ENCODE data around the gene OR4K14.
A peak's percentile ranks its signal among the peaks of the same experiment; 100 is the strongest.

Gene OR4K14

GRCh38 chr14:20019257-20019865 lies at the start of gene OR4K14:
TSS of gene OR4K14 (minus strand) at chr14:20019307. CDS start at chr14:20015193, 4,114 bp downstream.
- Histone ChIP-seq H3K4me2 (no peak within 1 kb of the TSS), H3K4me3 (no peak within 1 kb of the TSS), H3K4me1 (no peaks in the 10 kb centered on the region), H4K20me1 (no peaks in the 10 kb centered on the region), H3K9me3 (replicated peaks in 1 of 11) (peaks cover 0 to 5% (median 0%) of the 10 kb centered on the region in 11 experiments; a peak in 7 of 22 replicates), H3K27me3 (no peaks in the 10 kb centered on the region), H3K36me3 (no peaks in the 10 kb centered on the region), H3K9ac (no peak within 1 kb of the TSS), H3K27ac (no peak within 1 kb of the TSS)
- no peak for TF ChIP-seq Cebpa-rat (IDR thresholded peaks at IDR 0.05)

- Histone ChIP-seq H3K9me3 (replicated peaks in 1 of 11) (peaks cover 0 to 5% (median under 1%) of the 10 kb centered on the region in 11 experiments; a peak in 3 of 22 replicates), H3K4me1 (no peaks in the 10 kb centered on the region), H4K20me1 (no peaks in the 10 kb centered on the region), H3K36me3 (no peaks in the 10 kb centered on the region), H3K27ac (no peak within 1 kb of the TSS), H3K27me3 (no peaks in the 10 kb centered on the region), H3K4me2 (no peak within 1 kb of the TSS), H3K9ac (no peak within 1 kb of the TSS), H3K4me3 (no peak within 1 kb of the TSS)
- no peak for TF ChIP-seq Cebpa-rat (IDR thresholded peaks at IDR 0.05)
Observed at GRCh38 chr14:20059745-20060144, 40.6 kb upstream of the OR4K14 start, which contains the start of gene OR4L1. TSS of gene OR4L1 (plus strand) at chr14:20060045. CDS start at chr14:20060045, 0 bp downstream.

- Histone ChIP-seq H3K27ac (no peak overlapping the region), H3K9ac (no peak overlapping the region), H3K9me3 (replicated peaks in 1 of 11) (no peaks in the 10 kb centered on the region), H4K20me1 (no peaks in the 10 kb centered on the region), H3K4me1 (no peaks in the 10 kb centered on the region), H3K4me2 (no peak overlapping the region), H3K4me3 (no peak overlapping the region), H3K27me3 (no peaks in the 10 kb centered on the region), H3K36me3 (no peaks in the 10 kb centered on the region)
- TF ChIP-seq Cebpa-rat (IDR thresholded peaks at IDR 0.05) = no peak
Observed at GRCh38 chr14:20048202-20048601, 29.1 kb upstream of the OR4K14 start.

GRCh38 chr14:20044243-20044642 lies 25.1 kb upstream of the OR4K14 start:
- H3K4me2 ChIP-seq = no peak overlapping the region

GRCh38 chr14:20035938-20036337 lies 16.8 kb upstream of the OR4K14 start, which contains the start of gene OR4K13:
TSS of gene OR4K13 (minus strand) at chr14:20036038. CDS start at chr14:20034758, 1,280 bp downstream.
- no peaks in the 10 kb centered on the region for H3K27me3 ChIP-seq
- no peak within 1 kb of the TSS for H3K4me2 ChIP-seq
- H3K36me3 ChIP-seq = no peaks in the 10 kb centered on the region
- no peak for TF ChIP-seq Cebpa-rat (IDR thresholded peaks at IDR 0.05)
- H3K4me1 ChIP-seq = no peaks in the 10 kb centered on the region
- H4K20me1 ChIP-seq = no peaks in the 10 kb centered on the region
- no peak within 1 kb of the TSS for H3K27ac ChIP-seq
- no peaks in the 10 kb centered on the region for H3K9me3 ChIP-seq (replicated peaks in 1 of 11)
- H3K4me3 ChIP-seq = no peak within 1 kb of the TSS
- H3K9ac ChIP-seq = no peak within 1 kb of the TSS

More at GRCh38 chr14:20044243-20044642, 25.1 kb upstream of the OR4K14 start:
- H3K9ac ChIP-seq = no peak overlapping the region
- H3K4me3 ChIP-seq = no peak overlapping the region
- H3K4me1 ChIP-seq = no peaks in the 10 kb centered on the region
- no peaks in the 10 kb centered on the region for H3K9me3 ChIP-seq (replicated peaks in 1 of 11)
- no peaks in the 10 kb centered on the region for H4K20me1 ChIP-seq
- TF ChIP-seq Cebpa-rat (IDR thresholded peaks at IDR 0.05) = no peak
- no peak overlapping the region for H3K27ac ChIP-seq
- no peaks in the 10 kb centered on the region for H3K27me3 ChIP-seq
- no peaks in the 10 kb centered on the region for H3K36me3 ChIP-seq

- TF ChIP-seq Cebpa-rat (IDR thresholded peaks at IDR 0.05) = no peak
- no peak overlapping the region for H3K4me2 ChIP-seq
- no peaks in the 10 kb centered on the region for H3K27me3 ChIP-seq
- H3K9me3 ChIP-seq (replicated peaks in 1 of 11) = no peaks in the 10 kb centered on the region
- H4K20me1 ChIP-seq = no peaks in the 10 kb centered on the region
- H3K9ac ChIP-seq = no peak overlapping the region
- no peak overlapping the region for H3K27ac ChIP-seq
- no peaks in the 10 kb centered on the region for H3K36me3 ChIP-seq
- no peak overlapping the region for H3K4me3 ChIP-seq
- no peaks in the 10 kb centered on the region for H3K4me1 ChIP-seq
Observed at GRCh38 chr14:20035449-20035848, 16.3 kb upstream of the OR4K14 start.

- Histone ChIP-seq H3K27ac (no peak overlapping the region), H3K27me3 (no peaks in the 10 kb centered on the region), H3K36me3 (no peaks in the 10 kb centered on the region), H3K9me3 (replicated peaks in 1 of 11) (no peaks in the 10 kb centered on the region), H3K4me3 (no peak overlapping the region), H3K4me1 (no peaks in the 10 kb centered on the region), H3K4me2 (no peak overlapping the region), H3K9ac (no peak overlapping the region), H4K20me1 (no peaks in the 10 kb centered on the region)
- TF ChIP-seq Cebpa-rat (IDR thresholded peaks at IDR 0.05) = no peak
Observed at GRCh38 chr14:20031058-20031457, 12.0 kb upstream of the OR4K14 start.

- H3K9ac ChIP-seq = no peak overlapping the region
- H4K20me1 ChIP-seq = no peaks in the 10 kb centered on the region
- peaks cover 0 to 15% (median 2%) of the 10 kb centered on the region in 10 experiments; a peak in 8 of 20 replicates for H3K4me1 ChIP-seq
- H3K36me3 ChIP-seq = no peaks in the 10 kb centered on the region
- no peak for TF ChIP-seq Cebpa-rat (IDR thresholded peaks at IDR 0.05)
- no peaks in the 10 kb centered on the region for H3K27me3 ChIP-seq
- no peak overlapping the region for H3K4me3 ChIP-seq
- no peak overlapping the region for H3K27ac ChIP-seq
- H3K4me2 ChIP-seq = no peak overlapping the region
- H3K9me3 ChIP-seq (replicated peaks in 1 of 11) = peaks cover 0 to 9% (median 6%) of the 10 kb centered on the region in 11 experiments; a peak in 8 of 22 replicates
Observed at GRCh38 chr14:20008156-20008555, 11.0 kb downstream of the OR4K14 start.

GRCh38 chr14:20002319-20002718 lies 16.8 kb downstream of the OR4K14 start:
- Histone ChIP-seq H3K27ac (peak overlapping the region in 2 of 11 experiments; percentile 2 to 34; a peak in 2 of 22 replicates), H3K4me3 (no peak overlapping the region), H3K36me3 (no peaks in the 10 kb centered on the region), H3K27me3 (no peaks in the 10 kb centered on the region), H4K20me1 (no peaks in the 10 kb centered on the region), H3K4me2 (peak overlapping the region in 4 of 11 experiments; percentile 8 to 39 (median 14); a peak in 5 of 22 replicates), H3K9me3 (replicated peaks in 1 of 11) (peaks cover 0 to 9% (median 0%) of the 10 kb centered on the region in 11 experiments; a peak in 3 of 22 replicates), H3K4me1 (peaks cover 0 to 11% (median 0%) of the 10 kb centered on the region in 10 experiments; a peak in 5 of 20 replicates), H3K9ac (no peak overlapping the region)
- TF ChIP-seq Cebpa-rat (IDR thresholded peaks at IDR 0.05) = peak in 6 of 11 experiments; percentile 10 to 64 (median 32); a peak in 3 of 22 replicates

Data from BLaER1 treated with 17β-estradiol and CSF1 and Interleukin-3, amounts not matched to agents 10 nM and 100 nM (cell line).